ENCODE data around the gene DUSP1.

The DUSP1 gene

DNA sequence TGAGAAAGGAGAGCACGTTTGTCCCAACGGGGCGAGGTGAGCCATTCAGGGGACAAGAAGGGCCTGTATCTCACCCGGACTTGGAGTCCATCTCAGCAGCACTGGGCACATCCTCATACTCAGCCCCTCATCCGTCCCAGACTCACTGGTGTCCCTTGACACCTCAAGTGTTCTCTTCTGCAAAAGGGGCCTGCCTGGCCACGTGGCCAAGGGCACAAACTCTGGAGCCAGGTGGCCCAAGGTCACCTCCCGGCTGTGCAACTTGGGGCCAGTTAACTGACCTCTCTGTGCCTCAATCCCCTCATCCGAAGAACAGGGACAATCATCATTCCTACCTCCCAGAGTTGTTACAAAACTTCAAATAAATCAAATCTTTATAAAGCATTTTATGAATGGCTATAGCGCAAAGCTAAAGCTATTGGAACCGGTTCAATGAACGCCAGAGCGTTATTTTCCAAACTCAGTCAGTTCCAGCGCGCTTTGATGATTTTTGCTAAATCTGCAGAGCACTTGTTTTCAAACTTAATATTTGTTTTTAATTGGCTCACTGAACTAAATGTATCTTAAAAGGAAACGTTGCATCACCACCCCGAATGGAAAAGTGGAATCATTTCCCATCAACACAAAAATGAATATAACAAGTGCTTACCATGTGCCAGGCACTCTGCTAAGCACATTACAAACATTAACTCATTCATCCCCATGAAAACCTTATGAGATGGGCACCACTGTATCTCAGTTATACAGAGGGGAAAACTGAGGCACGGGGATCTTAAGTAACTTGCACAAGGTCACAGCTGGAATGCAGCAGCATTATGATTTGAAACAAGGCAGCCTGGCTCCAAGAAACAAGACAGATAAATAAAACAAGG lies 49.3 kb downstream of the DUSP1 start:
- DNase-seq = no peak

DNA sequence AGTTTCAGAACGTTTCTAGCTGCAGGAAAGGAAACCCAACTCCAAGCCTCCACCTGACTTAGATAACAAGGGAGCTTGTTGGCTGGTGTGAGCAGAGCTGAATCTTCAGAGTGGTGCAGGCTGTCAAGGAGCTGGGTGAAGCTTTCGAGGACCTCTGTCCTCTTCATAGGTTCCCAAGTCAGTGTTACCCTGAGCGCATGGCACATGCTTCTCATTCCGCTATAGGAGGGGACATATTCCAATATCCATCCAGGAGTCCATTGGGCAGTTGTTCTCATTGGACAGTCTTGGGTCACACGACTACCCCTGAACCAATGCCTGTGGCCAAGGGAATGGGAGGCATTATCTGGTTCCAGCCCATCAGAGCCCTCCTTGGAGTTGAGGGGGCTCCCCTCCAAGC lies 50.3 kb downstream of the DUSP1 start:
- DNase-seq = no peak

DNA sequence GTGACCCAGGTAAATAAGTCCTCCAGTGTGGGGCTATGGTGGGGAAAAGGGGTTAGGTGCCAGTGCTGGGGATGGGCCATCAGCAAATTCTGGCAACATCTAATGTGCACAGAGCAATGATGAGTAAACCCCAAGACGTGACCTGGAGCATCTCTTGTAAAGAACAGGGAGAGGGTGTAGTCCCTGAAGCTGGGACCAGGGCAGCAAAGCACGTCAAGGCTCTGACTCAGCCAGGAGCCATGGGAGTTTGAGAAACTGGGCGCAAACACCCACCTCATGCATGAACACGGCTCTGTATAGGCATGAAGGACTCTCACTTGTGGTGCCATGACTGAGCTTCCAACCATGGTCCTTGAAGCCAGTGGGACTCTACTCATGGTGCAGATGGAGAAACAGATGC lies 51.8 kb downstream of the DUSP1 start:
- DNase-seq = no peak

DNA sequence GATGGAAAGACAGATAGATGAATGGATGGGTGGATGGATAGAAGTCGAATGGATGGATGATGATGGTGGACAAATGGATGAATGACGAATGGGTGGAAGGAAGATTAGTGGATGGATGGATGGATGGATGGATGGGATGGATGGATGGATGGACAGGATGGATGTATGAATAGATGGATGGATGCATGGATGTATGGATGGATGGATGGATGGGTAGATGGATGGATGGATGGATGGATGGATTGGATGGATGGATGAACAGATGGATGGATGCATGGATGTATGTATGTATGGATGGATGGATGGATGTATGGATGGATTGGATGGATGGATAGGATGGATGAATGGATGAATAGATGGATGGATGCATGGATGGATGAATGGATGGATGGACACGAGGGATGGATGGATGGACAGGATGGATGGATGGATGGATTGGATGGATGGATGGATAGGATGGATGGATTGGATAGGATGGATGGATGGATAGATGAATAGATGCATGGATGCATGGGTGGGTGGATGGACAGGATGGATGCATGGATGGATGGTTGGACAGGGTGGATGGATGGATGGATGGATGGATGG lies 52.4 kb downstream of the DUSP1 start:
- DNase-seq = no peak

All from NCI-H446 treated with DMSO at 0.1 percent for 48 hours (cell line).